HG03108 (cell line): Measurements from ENCODE around the gene RAPGEF6.
"Not testable (repeated sequence)": the region's sequence is repeated elsewhere in the genome, so short reads cannot be mapped to it uniquely, and the experiment has no call there.

ENCODE experiments used
- ATAC-seq: cut with Tn5 transposase; IDR thresholded peaks from one replicate; pipeline ENCODE4 v1.9.1; 2021; ENCODE audit warnings: moderate library complexity; ENCODE audit not compliant: unreplicated experiment

The RAPGEF6 gene

GRCh38 chr5:131634996-131635683 is at the start of gene RAPGEF6:
Gene RAPGEF6 (minus strand): TSS chr5:131635229. CDS start chr5:131635030, 199 bp downstream.
- peak; percentile 82 for ATAC-seq

- no peak for ATAC-seq
Measured at GRCh38 chr5:131684595-131684994, 49.6 kb upstream of the RAPGEF6 start.

- ATAC-seq, result no peak
Measured at GRCh38 chr5:131684051-131684450, 49.0 kb upstream of the RAPGEF6 start.

- no peak for ATAC-seq
Measured at GRCh38 chr5:131682826-131683225, 47.8 kb upstream of the RAPGEF6 start.

- no peak for ATAC-seq
Measured at GRCh38 chr5:131682175-131682574, 47.1 kb upstream of the RAPGEF6 start.

- no peak for ATAC-seq
Measured at GRCh38 chr5:131679911-131680310, 44.9 kb upstream of the RAPGEF6 start.

- ATAC-seq, result not testable (repeated sequence)
Measured at GRCh38 chr5:131678273-131678672, 43.2 kb upstream of the RAPGEF6 start.

- ATAC-seq, result no peak
Measured at GRCh38 chr5:131677115-131677514, 42.1 kb upstream of the RAPGEF6 start.

- ATAC-seq, result no peak
Measured at GRCh38 chr5:131672776-131673175, 37.7 kb upstream of the RAPGEF6 start.

- no peak for ATAC-seq
Measured at GRCh38 chr5:131671994-131672655, 37.1 kb upstream of the RAPGEF6 start.

GRCh38 chr5:131671409-131671808 is 36.4 kb upstream of the RAPGEF6 start:
- ATAC-seq, result no peak

GRCh38 chr5:131664929-131665328 is 29.9 kb upstream of the RAPGEF6 start:
- no peak for ATAC-seq

GRCh38 chr5:131661933-131662332 is 26.9 kb upstream of the RAPGEF6 start:
- no peak for ATAC-seq

- ATAC-seq, result no peak
Measured at GRCh38 chr5:131659841-131660240, 24.8 kb upstream of the RAPGEF6 start.

GRCh38 chr5:131659290-131659689 is 24.3 kb upstream of the RAPGEF6 start:
- ATAC-seq, result no peak

- no peak for ATAC-seq
Measured at GRCh38 chr5:131654776-131655175, 19.7 kb upstream of the RAPGEF6 start.

GRCh38 chr5:131654309-131654708 is 19.3 kb upstream of the RAPGEF6 start:
- no peak for ATAC-seq

GRCh38 chr5:131649161-131649560 is 14.1 kb upstream of the RAPGEF6 start:
- ATAC-seq, result no peak

- ATAC-seq, result peak; percentile 55
Measured at GRCh38 chr5:131647048-131647769, 12.2 kb upstream of the RAPGEF6 start.

- no peak for ATAC-seq
Measured at GRCh38 chr5:131644822-131645221, 9.8 kb upstream of the RAPGEF6 start.

GRCh38 chr5:131644370-131644769 is 9.3 kb upstream of the RAPGEF6 start:
- ATAC-seq, result no peak

- no peak for ATAC-seq
Measured at GRCh38 chr5:131641494-131641893, 6.5 kb upstream of the RAPGEF6 start.
